Activated naive CD8-positive, alpha-beta T cell treated with anti-CD3 and anti-CD28 coated beads, Interleukin-2, amount 10 ng/mL, durations not matched to agents 7 days and 5 days (primary cell): ENCODE measurements around the gene TMEM132D. TPM values are rescaled to one million over a fixed set of nuclear protein-coding genes. Genes with fewer than 3 reads are reported as not detected.
"Not testable (repeated sequence)": the region's sequence is repeated elsewhere in the genome, so short reads cannot be mapped to it uniquely, and the experiment has no call there.

Experiments
- ATAC-seq: fragments of 150-1000 bp; cut with Tn5 transposase; one replicate; pipeline ENCODE4 v1.10.0; 2021; ENCODE audit warnings: low read depth, moderate library complexity
- POLR2A ChIA-PET: fragments of 350-600 bp; sonication (Branson Sonifier 250); formaldehyde crosslinking; loops from one replicate; lab custom pipeline; 2021; ENCODE audit warnings: antibody characterized with exemption; lab: Charles Lee
- DNase-seq: peaks from one replicate; pipeline ENCODE4 v3.0.0; 2021
- H3K27ac Mint-ChIP-seq: one replicate; pipeline ENCODE4 v1.8.0; 2022; ENCODE audit warnings: mild to moderate bottlenecking, mixed read lengths
- H3K27me3 Mint-ChIP-seq: one replicate; pipeline ENCODE4 v1.8.0; 2022; ENCODE audit warnings: mild to moderate bottlenecking, moderate library complexity, mixed read lengths
- H3K36me3 Mint-ChIP-seq: one replicate; pipeline ENCODE4 v1.8.0; 2021; ENCODE audit warnings: mild to moderate bottlenecking, mixed read lengths
- H3K4me1 Mint-ChIP-seq: one replicate; pipeline ENCODE4 v1.8.0; 2021; ENCODE audit warnings: mixed read lengths
- H3K4me3 Mint-ChIP-seq: one replicate; pipeline ENCODE4 v1.8.0; 2022; ENCODE audit warnings: mild to moderate bottlenecking, moderate library complexity, mixed read lengths
- H3K9me3 Mint-ChIP-seq: one replicate; pipeline ENCODE4 v1.8.0; 2021; ENCODE audit warnings: mixed read lengths
- total RNA-seq, 2 experiments: library from RNA; stranded (reverse); gene quantifications; one replicate each; pipeline ENCODE4 v1.2.3, GENCODE V29; 2021

TMEM132D gene
- total RNA-seq, 2 experiments from 2014 or later, result not detected

DNA sequence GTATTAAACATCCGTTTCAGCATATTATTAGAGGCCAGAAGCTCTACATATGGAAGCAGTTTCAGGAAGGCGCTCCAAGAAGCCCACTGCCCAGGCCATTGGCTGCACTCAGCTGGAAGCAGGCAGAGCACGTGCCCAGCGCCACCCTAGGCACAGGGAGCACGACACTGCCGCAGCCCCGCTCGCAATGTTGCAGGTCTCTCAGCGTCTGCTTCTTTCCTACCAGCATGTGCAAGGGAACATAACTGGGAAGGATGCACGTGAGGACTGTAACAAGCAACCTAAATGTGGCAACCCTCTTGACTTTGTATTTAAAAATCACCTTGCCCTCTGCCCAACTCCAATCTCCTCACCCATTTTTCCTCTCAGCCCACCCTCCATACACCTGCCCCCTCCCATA, 3.5 kb downstream of the TMEM132D start:
- POLR2A ChIA-PET, result no interaction called here
- no peak for ATAC-seq
- Mint-ChIP-seq H3K9me3 (no peaks in the 10 kb centered on the region), H3K36me3 (no peaks in the 10 kb centered on the region), H3K4me3 (no peak overlapping the region), H3K4me1 (no peaks in the 10 kb centered on the region), H3K27ac (no peak overlapping the region), H3K27me3 (peaks cover 26% of the 10 kb centered on the region)
- no peak for DNase-seq

DNA sequence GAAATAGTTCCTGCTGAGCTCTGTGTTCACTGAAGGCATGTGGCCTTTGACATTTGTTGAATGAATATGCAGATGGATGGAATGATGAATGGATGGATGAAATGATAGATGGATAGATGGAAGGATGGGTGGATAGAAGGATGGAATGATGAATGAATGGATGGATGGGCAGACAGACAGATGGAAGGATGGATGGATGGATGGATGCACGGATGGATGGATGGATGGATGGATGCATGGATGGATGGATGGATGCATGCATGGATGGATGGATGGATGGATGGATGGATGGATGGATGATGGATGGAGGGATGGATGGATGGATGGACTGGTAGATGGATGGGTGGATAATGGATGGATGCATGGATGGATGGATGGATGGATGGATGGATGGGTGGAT, 4.8 kb downstream of the TMEM132D start:
- H3K9me3 Mint-ChIP-seq, H3K4me3 Mint-ChIP-seq, H3K36me3 Mint-ChIP-seq, H3K4me1 Mint-ChIP-seq, POLR2A ChIA-PET, DNase-seq, ATAC-seq, H3K27ac Mint-ChIP-seq: not testable (repeated sequence)
- peaks cover 15% of the 10 kb centered on the region for H3K27me3 Mint-ChIP-seq

DNA sequence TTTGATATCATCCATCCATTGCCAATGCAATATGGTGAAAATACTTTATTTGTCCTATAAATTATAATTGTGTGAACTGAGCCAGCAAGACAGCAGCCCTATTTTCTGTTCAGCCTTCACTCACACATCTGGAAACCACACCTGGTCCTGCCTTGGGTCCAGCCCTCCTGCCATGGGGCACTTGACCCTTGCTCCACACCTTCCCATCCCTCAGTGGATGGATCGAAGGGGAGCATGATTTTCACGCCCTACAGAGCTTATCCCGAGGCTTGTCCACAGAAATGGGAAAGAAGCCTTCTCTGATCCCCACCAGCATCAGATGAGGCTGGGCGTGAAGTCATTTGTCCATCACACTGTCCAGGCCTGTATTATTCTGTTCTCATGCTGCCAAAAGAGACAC, 10.1 kb downstream of the TMEM132D start:
- Mint-ChIP-seq H3K27me3 (no peaks in the 10 kb centered on the region), H3K9me3 (peaks cover 3% of the 10 kb centered on the region), H3K4me3 (no peak overlapping the region), H3K27ac (no peak overlapping the region), H3K4me1 (no peaks in the 10 kb centered on the region), H3K36me3 (no peaks in the 10 kb centered on the region)
- ATAC-seq, result no peak
- no peak for DNase-seq
- POLR2A ChIA-PET, result no interaction called here

DNA sequence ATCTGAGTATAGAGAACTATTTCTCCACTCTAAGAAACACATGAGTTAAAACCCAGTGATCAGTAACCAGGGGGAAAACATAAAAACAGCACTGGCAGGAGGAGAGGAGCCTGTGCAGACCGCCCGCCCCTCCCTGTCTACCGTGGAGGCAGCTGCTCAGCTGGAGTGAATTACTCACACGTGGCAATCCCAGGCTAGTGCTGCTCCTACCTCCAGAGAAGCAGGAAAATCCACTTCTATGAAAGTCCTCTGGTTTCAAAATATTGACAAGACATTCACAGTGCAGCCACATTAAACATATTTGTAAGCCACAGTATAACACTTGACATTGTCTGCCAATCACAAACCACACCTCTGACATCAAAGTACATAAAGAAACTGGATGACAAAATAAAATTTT, 16.7 kb downstream of the TMEM132D start:
- no peaks in the 10 kb centered on the region for H3K4me1 Mint-ChIP-seq
- POLR2A ChIA-PET, result no interaction called here
- H3K36me3 Mint-ChIP-seq, result no peaks in the 10 kb centered on the region
- no peak overlapping the region for H3K4me3 Mint-ChIP-seq
- DNase-seq, result no peak
- ATAC-seq, result no peak
- no peaks in the 10 kb centered on the region for H3K27me3 Mint-ChIP-seq
- no peak overlapping the region for H3K27ac Mint-ChIP-seq
- H3K9me3 Mint-ChIP-seq, result no peaks in the 10 kb centered on the region

DNA sequence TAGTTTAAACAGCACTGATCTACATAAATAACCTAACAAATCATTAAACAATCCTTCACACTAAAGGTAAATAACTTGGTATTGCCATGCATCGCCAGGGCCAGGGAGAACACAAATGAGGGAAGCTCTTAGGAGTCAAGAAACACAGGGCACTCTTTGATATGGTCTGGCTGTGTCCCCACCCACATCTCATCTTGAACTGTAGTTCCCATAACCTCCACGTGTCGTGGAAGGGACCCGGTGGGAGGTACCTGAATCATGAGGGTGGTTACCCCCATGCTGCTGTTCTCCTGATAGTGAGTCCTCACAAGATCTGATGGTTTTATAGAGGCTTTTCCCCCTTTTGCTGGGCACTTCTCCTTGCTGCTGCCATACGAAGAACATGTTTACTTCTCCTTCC, 17.3 kb downstream of the TMEM132D start:
- DNase-seq, result no peak
- Mint-ChIP-seq H3K4me3 (no peak overlapping the region), H3K9me3 (no peaks in the 10 kb centered on the region)

DNA sequence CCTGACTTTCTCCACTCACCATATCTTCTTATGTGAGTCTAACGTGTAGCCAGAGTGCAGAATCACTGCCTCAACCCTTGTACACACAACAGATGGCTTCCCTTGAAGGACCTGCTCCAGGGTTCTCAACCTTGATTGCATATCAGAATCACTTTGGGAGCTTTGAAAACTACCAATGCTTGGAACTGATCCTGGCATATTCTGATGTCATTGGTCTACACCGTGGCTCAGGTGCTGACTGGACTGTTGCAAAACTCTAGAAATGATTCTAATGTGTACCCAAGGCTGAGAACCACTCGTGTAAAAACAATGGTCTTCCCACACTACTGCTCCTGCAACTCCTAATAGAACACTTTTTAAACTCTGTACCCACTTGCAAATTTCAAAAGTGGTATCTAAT, 18.5 kb downstream of the TMEM132D start:
- H3K36me3 Mint-ChIP-seq, result no peaks in the 10 kb centered on the region

More for the DNA sequence above, 17.3 kb downstream of the TMEM132D start:
- no peak for ATAC-seq
- Mint-ChIP-seq H3K36me3 (no peaks in the 10 kb centered on the region), H3K27me3 (no peaks in the 10 kb centered on the region), H3K4me1 (no peaks in the 10 kb centered on the region), H3K27ac (no peak overlapping the region)
- POLR2A ChIA-PET, result no interaction called here

DNA sequence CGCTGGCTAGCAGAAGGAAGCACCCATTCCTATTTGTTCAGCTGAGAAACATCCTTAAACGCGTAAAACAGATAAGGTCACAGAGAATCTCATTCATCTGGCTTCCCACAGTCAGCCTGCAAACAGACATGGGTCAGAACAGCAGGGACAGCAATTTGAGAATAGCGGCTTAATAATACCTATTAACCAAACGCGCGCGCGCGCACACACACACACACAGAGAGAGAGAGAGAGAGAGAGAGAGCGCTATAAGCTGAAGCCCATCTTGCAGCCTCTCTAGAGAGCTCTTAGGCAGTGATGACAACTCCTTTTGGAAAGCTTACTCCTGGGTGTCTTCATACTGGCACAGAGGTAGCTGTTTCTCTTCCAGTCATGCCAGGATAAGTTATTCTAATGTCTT, 26.4 kb downstream of the TMEM132D start:
- POLR2A ChIA-PET, result interaction anchor here (0.6 kb wide), 1 partner anchor 1057 kb away, joined by 3 read pairs; no protein-coding TSS in a partner anchor
- H3K27me3 Mint-ChIP-seq, result no peaks in the 10 kb centered on the region
- no peak for ATAC-seq
- no peaks in the 10 kb centered on the region for H3K36me3 Mint-ChIP-seq
- H3K4me3 Mint-ChIP-seq, result no peak overlapping the region
- H3K4me1 Mint-ChIP-seq, result no peaks in the 10 kb centered on the region
- no peak overlapping the region for H3K27ac Mint-ChIP-seq
- no peaks in the 10 kb centered on the region for H3K9me3 Mint-ChIP-seq
- DNase-seq, result no peak

More for the DNA sequence above, 18.5 kb downstream of the TMEM132D start:
- ATAC-seq (no peak), DNase-seq (no peak)
- Mint-ChIP-seq H3K27ac (no peak overlapping the region), H3K9me3 (no peaks in the 10 kb centered on the region), H3K4me3 (no peak overlapping the region), H3K27me3 (no peaks in the 10 kb centered on the region), H3K4me1 (no peaks in the 10 kb centered on the region)
- POLR2A ChIA-PET, result no interaction called here

DNA sequence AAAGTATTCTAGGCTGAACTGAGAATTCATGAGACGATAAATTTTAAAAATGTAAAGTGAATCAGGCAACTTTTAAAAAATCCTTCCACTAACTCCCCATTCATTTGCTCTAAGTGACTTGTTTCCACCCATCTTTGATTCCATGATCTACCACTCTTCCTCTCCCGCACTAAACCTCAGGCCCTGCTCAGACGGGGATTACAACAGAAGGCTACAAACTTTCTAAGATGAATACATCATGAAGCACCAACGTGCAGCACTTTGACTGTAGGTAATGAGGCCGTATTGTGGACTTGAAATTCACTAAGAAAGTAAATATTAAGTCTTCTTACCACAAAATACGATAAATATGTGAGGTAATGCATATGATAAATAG, 30.0 kb downstream of the TMEM132D start:
- Mint-ChIP-seq H3K27me3 (no peaks in the 10 kb centered on the region), H3K27ac (no peak overlapping the region), H3K4me1 (no peaks in the 10 kb centered on the region), H3K4me3 (no peak overlapping the region), H3K9me3 (no peaks in the 10 kb centered on the region), H3K36me3 (no peaks in the 10 kb centered on the region)
- ATAC-seq (no peak), DNase-seq (no peak)
- POLR2A ChIA-PET, result no interaction called here

DNA sequence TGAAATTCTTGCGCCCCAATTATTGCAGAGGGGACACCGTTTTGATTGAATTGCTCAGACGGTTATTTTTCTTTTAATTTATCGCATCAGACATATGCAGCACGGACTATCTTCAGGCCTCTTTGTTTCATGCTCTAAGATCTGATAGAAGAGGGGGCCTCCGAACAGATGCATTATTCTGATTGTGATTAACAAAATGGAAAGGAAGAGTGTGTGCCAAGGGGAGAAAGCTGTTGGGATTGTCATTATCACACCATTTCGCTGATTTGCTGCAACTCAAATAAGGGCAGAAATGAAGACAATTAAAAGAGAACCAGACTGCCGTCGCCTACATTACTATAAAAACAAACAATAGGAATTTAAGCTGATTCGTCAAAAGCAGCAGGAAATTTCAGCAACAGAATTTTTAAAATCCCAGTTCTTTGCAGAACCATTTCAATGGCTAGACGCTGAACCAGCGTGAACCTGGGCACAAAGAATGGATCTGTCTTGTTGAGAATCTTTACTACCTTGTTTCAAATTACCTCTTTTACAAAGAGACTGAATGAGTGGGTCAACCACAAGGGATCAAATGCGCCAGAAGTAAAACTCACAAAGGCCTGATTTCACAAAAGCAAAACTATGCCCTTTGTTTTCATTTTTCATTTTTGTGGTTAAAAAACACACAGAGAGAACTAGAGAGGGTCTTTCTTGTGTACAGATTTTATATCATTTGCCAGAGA, 30.6 kb downstream of the TMEM132D start:
- Mint-ChIP-seq H3K27me3 (no peaks in the 10 kb centered on the region), H3K9me3 (no peaks in the 10 kb centered on the region), H3K4me1 (no peaks in the 10 kb centered on the region), H3K4me3 (no peak overlapping the region), H3K36me3 (no peaks in the 10 kb centered on the region), H3K27ac (no peak overlapping the region)
- POLR2A ChIA-PET, result no interaction called here
- ATAC-seq, result no peak
- DNase-seq, result no peak

DNA sequence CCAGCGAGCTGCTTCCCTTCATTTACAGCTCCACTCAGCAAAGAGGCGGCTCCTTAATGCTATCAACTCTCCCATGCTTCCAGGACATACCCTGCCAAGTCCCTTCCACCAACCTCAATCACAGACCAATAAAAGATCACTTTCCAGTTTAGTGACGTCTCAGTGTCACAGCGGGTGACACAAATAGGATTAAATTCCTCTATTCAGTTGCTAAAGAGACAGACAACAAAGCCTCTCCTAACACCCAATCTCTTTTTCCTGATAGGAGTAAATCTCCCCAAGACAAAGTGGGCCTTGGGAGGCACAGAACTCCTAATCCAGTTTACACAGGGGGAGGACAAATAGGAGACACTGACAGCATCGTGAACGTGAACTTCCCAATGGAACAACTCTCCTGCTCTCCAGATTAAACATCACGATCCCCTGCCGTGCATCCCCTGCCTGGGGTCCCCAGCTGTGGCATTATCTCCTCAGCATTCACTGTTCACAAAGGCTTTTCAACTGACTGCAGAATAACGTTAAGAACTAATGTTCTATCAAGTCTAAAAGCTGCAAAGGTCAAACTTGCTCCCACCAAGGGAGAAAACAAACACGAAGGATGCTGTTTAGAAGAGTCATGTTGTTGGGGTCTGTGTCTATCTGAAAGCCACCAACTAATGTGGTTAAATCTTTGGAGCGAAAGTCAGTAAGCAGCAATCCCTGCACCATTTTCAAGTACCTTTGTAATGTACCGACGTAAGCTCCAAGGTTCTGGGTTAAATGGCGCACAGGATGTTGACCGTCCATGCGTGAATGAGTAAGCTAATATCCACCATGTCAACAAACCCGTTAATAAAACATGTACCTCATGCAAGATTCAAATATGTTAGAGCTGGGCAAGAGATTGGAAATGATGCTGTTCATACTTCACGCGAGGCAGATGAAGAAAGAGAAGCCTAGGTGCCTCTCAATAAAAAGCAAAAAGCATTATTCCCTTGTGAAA, 31.5 kb downstream of the TMEM132D start:
- H3K36me3 Mint-ChIP-seq, result no peaks in the 10 kb centered on the region
- H3K27me3 Mint-ChIP-seq, result no peaks in the 10 kb centered on the region
- H3K9me3 Mint-ChIP-seq, result no peaks in the 10 kb centered on the region
- no peaks in the 10 kb centered on the region for H3K4me1 Mint-ChIP-seq
- no peak for DNase-seq
- H3K4me3 Mint-ChIP-seq, result no peak overlapping the region
- POLR2A ChIA-PET, result no interaction called here
- H3K27ac Mint-ChIP-seq, result no peak overlapping the region
- ATAC-seq, result no peak

DNA sequence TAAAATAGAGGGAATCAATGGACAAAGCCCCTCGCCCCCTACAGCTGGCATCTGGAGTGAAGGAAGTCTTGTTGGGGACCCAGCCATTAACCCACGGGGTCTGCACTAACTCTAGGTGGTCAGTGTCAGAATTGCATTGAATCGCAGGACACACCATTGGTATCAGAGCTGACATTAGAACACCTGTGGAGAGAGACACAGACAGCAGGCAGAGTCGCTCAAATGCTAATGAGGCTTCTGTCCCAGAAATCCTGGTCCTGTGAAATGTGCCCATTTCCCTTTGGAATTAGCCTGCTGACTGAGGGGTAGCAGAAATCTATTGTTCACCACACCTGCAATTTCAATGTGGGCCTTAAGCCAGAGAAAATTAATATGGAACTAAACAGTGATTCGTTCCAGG, 33.0 kb downstream of the TMEM132D start:
- Mint-ChIP-seq H3K36me3 (no peaks in the 10 kb centered on the region), H3K4me1 (no peaks in the 10 kb centered on the region), H3K27ac (no peak overlapping the region), H3K27me3 (no peaks in the 10 kb centered on the region), H3K4me3 (no peak overlapping the region), H3K9me3 (peaks cover 2% of the 10 kb centered on the region)
- POLR2A ChIA-PET, result no interaction called here
- DNase-seq, result no peak
- ATAC-seq, result no peak

DNA sequence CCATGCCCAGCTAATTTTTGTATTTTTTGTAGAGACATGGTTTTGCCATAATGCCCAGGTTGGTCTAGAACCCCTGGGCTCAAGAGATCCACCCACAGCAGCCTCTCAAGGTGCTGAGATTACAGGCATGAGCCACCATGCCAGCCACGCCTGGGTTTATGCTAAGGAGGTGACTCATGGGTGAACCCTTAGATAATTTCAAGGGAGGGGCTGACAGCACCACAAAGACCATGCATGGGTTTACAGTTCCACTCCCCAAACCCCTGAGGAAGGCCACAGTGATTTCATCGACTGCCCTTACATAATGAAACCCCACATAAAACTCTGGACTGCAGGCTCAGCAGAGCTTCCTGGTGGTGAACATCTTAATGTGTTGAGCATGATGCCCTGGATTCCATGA, 33.7 kb downstream of the TMEM132D start:
- H3K36me3 Mint-ChIP-seq, result no peaks in the 10 kb centered on the region
- DNase-seq, result no peak
- H3K27me3 Mint-ChIP-seq, result no peaks in the 10 kb centered on the region
- POLR2A ChIA-PET, result no interaction called here
- H3K27ac Mint-ChIP-seq, result no peak overlapping the region
- ATAC-seq, result no peak
- H3K4me1 Mint-ChIP-seq, result no peaks in the 10 kb centered on the region
- peaks cover 5% of the 10 kb centered on the region for H3K9me3 Mint-ChIP-seq
- H3K4me3 Mint-ChIP-seq, result no peak overlapping the region

DNA sequence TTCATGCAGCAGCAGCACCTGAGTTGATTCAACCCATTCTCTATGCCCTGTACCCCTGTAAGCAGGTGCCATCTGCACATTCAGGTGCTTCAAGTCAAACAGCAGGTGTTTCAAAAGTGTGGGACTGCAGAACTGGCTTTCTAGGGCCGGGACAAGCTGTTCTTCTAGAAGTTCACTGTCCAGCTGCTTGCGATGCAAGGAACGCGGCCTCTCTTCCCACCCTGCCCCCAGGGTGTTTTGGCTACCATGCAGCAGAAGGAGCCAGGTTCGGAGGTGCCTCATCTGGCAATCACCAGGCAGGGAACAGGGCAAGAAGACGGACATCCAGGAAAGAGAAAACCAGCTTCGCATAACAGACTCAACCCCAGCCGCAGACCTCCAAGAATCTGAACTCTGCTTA, 35.2 kb downstream of the TMEM132D start:
- no peaks in the 10 kb centered on the region for H3K4me1 Mint-ChIP-seq
- no peak overlapping the region for H3K27ac Mint-ChIP-seq
- POLR2A ChIA-PET, result no interaction called here
- DNase-seq, result no peak
- H3K27me3 Mint-ChIP-seq, result no peaks in the 10 kb centered on the region
- H3K36me3 Mint-ChIP-seq, result no peaks in the 10 kb centered on the region
- H3K4me3 Mint-ChIP-seq, result no peak overlapping the region
- ATAC-seq, result no peak
- H3K9me3 Mint-ChIP-seq, result peaks cover 6% of the 10 kb centered on the region

DNA sequence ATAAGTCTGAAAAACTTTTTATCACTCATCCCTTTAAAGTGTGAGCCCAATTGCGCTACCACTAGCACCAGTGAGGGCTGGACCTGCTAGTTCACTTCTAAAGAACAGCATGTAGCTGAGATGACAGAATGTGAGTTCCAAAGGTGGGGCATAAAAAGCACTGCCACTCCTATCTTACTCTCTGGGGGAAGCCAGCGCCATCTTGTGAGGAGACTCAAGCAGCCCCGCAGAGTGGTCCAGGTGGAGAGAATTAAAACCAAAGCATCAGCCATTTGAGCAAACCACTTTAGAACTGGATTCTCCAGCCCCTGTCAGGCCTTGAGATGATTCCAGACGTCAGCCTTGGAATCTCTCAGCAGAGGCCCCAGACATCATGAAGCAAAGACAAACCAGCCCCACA, 39.9 kb downstream of the TMEM132D start:
- Mint-ChIP-seq H3K4me3 (no peak overlapping the region), H3K4me1 (no peaks in the 10 kb centered on the region), H3K27ac (no peak overlapping the region), H3K27me3 (no peaks in the 10 kb centered on the region), H3K36me3 (no peaks in the 10 kb centered on the region), H3K9me3 (peaks cover 6% of the 10 kb centered on the region)
- POLR2A ChIA-PET, result no interaction called here
- DNase-seq (no peak), ATAC-seq (no peak)
